UCSD-AML1 (cell line): ENCODE results near the gene POLE3.
"Not testable (repeated sequence)": the region's sequence is repeated elsewhere in the genome, so short reads cannot be mapped to it uniquely, and the experiment has no call there.

Source experiments
- DNase-seq: peaks from one replicate; lab custom pipeline; 2025; ENCODE audit not compliant: unreplicated experiment; lab: John Stamatoyannopoulos, UW

POLE3 gene

GRCh38 chr9:113376634-113377567 lies 33.6 kb downstream of the POLE3 start, which contains the start of gene HDHD3:
HDHD3 (minus strand) TSS chr9:113376986; CDS start chr9:113374354, 2,632 bp downstream.
- peak; percentile 75 for DNase-seq

DNA sequence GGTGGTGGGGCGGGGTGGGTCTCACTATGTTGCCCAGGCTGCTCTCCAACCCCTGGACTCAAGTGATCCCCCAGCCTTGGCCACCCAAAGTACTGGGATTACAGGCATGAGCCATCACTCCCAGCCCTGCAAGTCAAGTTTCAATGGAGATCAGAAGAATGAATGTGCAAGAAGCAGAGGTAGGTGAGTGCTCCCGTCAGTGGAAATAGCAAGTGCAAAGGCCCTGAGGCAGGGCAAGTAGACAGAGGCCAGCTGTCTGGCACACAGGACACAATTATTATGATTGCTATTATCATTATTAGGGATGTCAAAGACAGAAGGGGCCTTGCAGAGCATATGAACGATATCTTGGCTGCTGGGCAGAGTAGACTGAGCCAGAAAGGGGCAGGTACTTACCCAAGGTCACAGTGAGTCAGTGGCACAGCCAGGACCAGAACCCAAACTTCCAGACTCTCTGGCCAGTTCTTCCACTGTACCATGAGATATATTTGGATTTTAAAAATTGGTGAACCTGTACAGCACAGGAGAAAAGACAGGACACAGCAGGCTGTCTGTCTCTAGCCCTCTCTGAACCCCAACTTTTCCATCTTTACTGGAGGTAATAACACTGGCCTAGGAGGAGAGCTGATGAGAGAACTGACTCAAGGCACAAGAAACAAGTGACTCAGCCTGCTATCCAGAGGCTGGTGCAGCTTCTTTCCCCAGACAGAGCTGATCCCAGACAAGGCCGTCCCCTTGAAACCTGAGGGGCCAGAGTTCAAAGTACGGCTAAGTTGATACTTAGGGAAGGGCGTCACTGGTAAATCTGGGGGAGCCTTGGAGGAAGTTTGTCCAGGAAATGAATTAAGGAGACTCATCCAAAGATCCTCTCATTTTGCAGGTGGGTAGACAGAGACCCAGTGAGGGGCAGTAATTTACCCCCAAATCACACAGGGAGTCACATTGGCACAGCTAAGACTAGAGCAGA lies 35.1 kb downstream of the POLE3 start:
- no peak for DNase-seq

DNA sequence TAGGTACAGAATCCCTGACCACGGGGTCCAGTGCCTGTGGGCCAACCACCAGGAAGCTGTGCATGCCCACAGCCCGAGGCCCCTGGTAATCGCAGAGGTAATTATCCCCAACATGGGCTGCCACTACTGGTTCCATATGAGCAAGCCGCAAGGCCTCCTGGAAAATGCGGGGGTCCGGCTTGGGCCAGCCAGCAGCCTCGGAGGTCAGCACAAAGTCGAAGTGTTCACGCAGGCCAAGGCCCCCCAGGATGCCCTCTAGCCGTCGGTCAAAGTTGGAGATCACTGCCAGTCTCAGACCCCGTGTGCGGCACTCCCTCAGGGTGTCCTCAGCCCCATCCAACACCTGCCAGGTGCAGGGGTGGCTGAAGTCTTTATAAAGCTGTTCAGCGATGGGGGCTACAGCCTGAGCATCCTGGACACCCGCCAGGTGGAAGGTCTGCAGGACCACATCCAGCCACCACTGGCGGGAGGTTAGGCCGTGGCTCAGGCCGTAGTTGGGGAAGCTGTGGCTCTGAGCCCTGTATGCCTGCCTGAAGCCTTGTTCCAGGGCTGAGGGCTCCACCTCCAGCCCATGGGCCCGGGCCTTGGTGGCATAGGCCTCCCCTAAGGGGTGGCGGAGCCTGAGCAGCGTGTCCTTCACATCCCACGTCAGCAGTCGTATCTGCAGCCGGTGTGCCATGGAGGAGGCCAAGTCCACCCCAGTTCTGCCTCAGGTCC lies 36.6 kb downstream of the POLE3 start:
- no peak for DNase-seq

- no peak for DNase-seq
Observed at GRCh38 chr9:113373256-113373655, 37.2 kb downstream of the POLE3 start.

DNA sequence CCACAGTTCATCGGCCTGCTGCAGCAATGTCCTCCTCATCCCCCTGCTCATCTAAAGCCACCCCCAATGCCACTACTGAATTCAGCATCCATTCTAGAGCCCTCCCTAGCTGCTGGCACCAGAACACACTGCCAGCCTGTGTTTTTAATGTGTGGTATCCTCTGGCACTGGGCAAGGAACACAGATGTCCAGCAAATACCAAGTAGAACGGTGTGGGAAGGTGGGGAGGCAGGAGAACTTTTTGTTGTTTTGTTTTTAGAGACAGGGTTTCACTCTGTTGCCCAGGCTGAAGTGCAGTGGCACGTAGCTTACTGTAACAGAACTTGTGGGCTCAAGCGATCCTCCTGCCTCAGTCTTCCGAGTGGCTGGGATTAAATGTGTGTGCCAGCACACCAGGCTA lies 38.4 kb downstream of the POLE3 start:
- no peak for DNase-seq

- no peak for DNase-seq
Observed at GRCh38 chr9:113370806-113371325, 39.6 kb downstream of the POLE3 start.

DNA sequence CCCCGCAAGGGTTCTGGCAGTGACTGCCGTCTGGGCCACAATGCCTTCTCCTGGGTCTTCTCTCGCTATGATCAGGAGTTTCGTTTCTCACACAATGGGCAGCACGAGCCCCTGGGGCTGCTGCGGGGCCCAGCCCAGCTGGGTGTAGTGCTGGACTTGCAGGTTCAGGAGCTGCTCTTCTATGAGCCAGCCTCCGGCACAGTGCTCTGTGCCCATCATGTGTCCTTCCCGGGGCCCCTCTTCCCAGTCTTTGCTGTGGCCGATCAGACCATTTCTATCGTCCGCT lies 40.7 kb downstream of the POLE3 start:
- no peak for DNase-seq

DNA sequence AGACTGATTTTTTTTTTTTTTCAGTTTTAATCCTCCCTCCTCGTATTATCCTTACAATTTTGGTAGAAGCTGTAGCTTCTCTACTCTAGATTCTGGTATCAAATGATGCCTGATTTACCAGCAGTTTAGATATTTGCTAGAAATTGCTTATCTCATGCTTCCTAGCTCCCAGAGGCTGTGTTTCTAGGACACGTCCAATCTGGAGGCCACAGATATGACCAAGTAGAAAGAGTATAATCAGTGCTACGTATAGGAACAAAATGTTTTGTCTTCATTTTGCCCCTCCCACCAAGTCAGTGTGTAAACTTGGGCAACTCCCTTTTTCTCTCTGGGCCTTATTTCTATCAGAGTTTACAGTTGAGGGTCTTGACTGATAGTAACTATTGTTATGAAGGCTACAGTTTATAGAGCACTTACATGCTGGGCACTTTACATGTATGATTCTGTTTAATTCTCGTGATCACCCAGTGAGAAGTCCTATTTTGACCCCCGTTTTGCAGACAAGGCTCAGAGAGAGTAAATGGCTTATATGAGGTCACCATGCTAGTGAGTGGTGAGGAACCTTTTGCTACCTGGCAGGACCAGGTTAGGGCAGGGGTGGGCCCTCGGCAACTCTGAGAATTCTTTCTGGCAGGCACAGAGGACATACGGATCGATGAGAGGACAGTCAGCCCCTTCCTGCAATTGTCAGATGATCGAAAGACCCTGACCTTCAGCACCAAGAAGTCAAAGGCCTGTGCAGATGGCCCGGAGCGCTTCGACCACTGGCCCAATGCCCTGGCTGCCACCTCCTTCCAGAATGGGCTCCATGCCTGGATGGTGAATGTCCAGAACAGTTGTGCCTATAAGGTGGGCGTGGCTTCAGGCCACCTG lies 41.3 kb downstream of the POLE3 start:
- no peak for DNase-seq

DNA sequence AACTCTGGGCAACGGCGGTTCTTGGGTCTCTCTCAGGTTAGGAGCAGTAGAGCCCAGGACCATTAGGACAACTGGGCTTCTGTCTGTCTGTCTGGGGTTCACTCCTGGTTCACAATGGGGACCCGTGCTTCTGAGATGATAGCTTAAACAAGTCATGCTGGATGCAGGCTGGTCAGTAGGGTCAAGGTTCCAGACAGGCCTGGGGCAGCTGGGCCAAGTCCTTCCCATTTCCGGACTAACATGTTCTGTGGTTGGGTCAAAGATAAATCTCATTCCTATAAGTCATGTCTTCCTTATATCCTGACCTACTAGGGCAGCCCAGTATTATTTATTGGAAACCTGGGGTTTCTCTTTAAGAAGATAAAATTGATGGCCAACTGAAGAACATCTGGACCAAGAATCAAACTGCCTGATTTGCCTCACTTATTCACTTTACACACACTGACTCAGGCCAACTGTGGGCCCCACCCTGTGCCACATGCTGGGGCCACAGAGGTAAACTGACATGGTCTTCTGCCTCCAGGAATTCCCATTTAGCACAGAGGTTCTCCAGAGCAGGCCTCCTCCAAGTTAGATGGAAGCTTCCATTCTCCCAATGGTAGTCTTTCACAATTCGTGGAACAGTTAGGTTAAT lies 42.0 kb downstream of the POLE3 start:
- no peak for DNase-seq

DNA sequence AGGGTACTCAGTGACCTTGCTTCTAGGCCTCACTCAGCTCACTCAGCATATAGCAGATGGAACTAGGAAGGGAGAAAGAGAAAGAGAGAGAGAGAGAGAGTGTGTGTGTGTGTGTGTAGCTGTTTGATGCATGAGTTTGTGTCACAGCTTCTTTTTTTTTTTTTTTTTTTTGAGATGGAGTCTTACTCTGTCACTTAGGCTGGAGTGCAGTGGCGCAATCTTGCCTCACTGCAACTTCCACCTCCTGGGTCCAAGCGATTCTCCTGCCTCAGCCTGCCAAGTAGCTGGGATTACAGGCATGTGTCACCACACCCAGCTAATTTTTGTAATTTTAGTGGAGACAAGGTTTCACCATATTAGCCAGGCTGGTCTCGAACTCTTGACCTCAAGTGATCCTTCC lies 44.8 kb downstream of the POLE3 start:
- not testable (repeated sequence) for DNase-seq

DNA sequence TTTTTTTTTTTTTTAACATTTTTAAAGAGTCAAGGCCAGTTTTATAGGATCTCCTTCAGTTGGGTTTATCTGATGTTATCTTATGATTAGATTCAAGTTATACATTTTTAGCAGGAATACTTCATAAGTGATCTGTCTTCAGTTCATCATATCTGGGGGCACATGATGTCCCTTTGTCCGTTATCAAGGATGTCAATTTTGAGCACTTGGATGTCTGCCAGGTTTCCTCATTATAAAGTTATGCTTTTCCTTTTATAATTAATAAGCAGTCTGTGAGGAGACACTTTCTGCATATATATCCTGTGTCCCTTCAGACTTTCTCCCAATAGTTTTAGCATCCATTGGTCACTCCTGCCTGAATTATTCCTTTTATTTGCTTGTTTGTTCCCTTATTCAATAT lies 45.5 kb downstream of the POLE3 start:
- DNase-seq = no peak

DNA sequence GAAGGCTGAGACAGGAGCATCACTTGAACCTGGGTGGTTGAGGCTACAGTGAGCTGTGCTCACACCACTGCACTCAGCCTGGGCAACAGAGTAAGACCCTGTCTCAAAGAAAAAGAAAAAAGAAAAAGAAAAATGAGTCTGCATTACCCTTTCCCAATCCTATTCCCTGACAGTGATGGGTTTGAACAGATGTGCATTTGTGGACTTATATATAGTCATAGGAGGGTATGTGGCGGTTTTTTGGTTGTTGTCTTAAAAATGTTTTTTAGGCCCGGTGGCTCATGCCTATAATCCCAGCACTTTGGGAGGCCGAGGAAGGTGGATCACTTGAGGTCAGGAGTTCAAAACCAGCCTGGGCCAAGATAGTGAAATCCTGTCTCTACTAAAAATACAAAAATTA lies 47.1 kb downstream of the POLE3 start:
- no peak for DNase-seq

- DNase-seq = no peak
Observed at GRCh38 chr9:113361304-113362018, 49.0 kb downstream of the POLE3 start.

GRCh38 chr9:113360242-113360842 lies 50.1 kb downstream of the POLE3 start:
- DNase-seq = no peak

DNA sequence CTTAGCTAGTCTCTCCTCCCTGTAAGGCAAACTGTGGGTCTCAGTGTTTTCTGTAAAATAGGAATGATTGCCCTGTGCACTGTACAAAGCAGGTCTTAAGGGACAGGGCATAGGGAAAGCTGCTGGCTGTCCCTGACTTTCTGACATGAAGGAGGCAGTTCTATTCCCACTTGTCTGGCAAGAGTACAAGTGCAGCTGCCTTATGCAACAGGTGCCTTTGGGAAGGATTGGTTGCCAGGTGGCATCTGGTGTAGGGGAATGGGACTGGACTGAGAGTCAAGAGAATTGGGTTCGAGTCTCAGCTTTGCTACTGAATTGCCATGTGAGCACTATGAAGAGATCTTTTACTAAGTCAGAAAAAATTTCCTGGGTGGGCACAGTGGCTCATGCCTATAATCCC lies 51.1 kb downstream of the POLE3 start:
- no peak for DNase-seq
